Neuronal stem cell (in vitro differentiated cells): ENCODE measurements around the gene THOC1.

Source experiments
- DNase-seq: peaks from one replicate; pipeline ENCODE4 v3.0.0-alpha.2; 2013; ENCODE audit warnings: low spot score
- H2AFZ ChIP-seq: one replicate; pipeline ENCODE4 v1.6.1; 2013; ENCODE audit warnings: mild to moderate bottlenecking, low read length, inconsistent platforms
- H2AK5ac ChIP-seq: 2 replicates; pipeline ENCODE4 v1.6.1; 2013; ENCODE audit warnings: low read depth, mild to moderate bottlenecking, inconsistent platforms, low read length, moderate library complexity, mixed read lengths
- H2BK120ac ChIP-seq: 2 replicates; pipeline ENCODE4 v1.6.1; 2013; ENCODE audit warnings: low read depth, mild to moderate bottlenecking, inconsistent platforms, low read length, moderate library complexity, mixed read lengths
- H2BK12ac ChIP-seq: one replicate; pipeline ENCODE4 v1.6.1; 2013; ENCODE audit warnings: low read length, inconsistent platforms
- H2BK15ac ChIP-seq: 2 replicates; pipeline ENCODE4 v1.6.1; 2013; ENCODE audit warnings: mild to moderate bottlenecking, low read length, inconsistent platforms, mixed read lengths
- H2BK5ac ChIP-seq: one replicate; pipeline ENCODE4 v1.6.1; 2013; ENCODE audit warnings: inconsistent platforms, mild to moderate bottlenecking, low read length, moderate library complexity
- H3K14ac ChIP-seq: one replicate; pipeline ENCODE4 v1.6.1; 2013; ENCODE audit warnings: low read length, inconsistent platforms
- H3K18ac ChIP-seq: 2 replicates; pipeline ENCODE4 v1.6.1; 2013; ENCODE audit warnings: low read length, inconsistent platforms
- H3K23ac ChIP-seq: 2 replicates; pipeline ENCODE4 v1.6.1; 2013; ENCODE audit warnings: low read depth, mild to moderate bottlenecking, mixed read lengths, low read length, inconsistent platforms; ENCODE audit not compliant: poor library complexity
- H3K27ac ChIP-seq: replicated peaks from 3 replicates; pipeline ENCODE4 v1.5.1; 2013; ENCODE audit warnings: low read length, inconsistent platforms
- H3K27me3 ChIP-seq, 3 experiments: 2 replicates each; pipeline ENCODE4 v1.6.1; 2013; ENCODE audit warnings: low read length in 3 of 3, mild to moderate bottlenecking in 2 of 3, inconsistent platforms in 1 of 3, low read depth in 1 of 3, mixed read lengths in 1 of 3, moderate library complexity in 1 of 3; ENCODE audit not compliant: control insufficient read depth in 3 of 3, insufficient read depth in 3 of 3
- H3K36me3 ChIP-seq, 2 donors: replicated peaks in 1 of 2; 2 replicates each; pipeline ENCODE4 v1.6.1; 2013; ENCODE audit warnings: low read length in 2 of 2; ENCODE audit not compliant: control insufficient read depth in 2 of 2, insufficient read depth in 2 of 2
- H3K4ac ChIP-seq: 2 replicates; pipeline ENCODE4 v1.6.1; 2013; ENCODE audit warnings: inconsistent platforms, mild to moderate bottlenecking, low read length, moderate library complexity
- H3K4me1 ChIP-seq, 2 donors: 1 replicate in 1 of 2; 2 replicates in 1 of 2; pipeline ENCODE4 v1.6.1; 2013; ENCODE audit warnings: low read length in 2 of 2, low read depth in 1 of 2; ENCODE audit not compliant: control insufficient read depth in 2 of 2, insufficient read depth in 1 of 2
- H3K4me2 ChIP-seq: one replicate; pipeline ENCODE4 v1.6.1; 2013; ENCODE audit warnings: mild to moderate bottlenecking, low read length, inconsistent platforms; ENCODE audit not compliant: insufficient read depth, poor library complexity, severe bottlenecking
- H3K4me3 ChIP-seq, 2 donors: 2 replicates each; pipeline ENCODE4 v1.5.1; 2013; ENCODE audit warnings: low read length in 2 of 2, mild to moderate bottlenecking in 2 of 2, inconsistent platforms in 1 of 2, moderate library complexity in 1 of 2
- H3K79me1 ChIP-seq: one replicate; pipeline ENCODE4 v1.6.1; 2013; ENCODE audit warnings: low read depth, mild to moderate bottlenecking, inconsistent platforms, low read length, moderate library complexity
- H3K9ac ChIP-seq: one replicate; pipeline ENCODE4 v1.6.1; 2013; ENCODE audit warnings: mild to moderate bottlenecking, low read depth, low read length, inconsistent platforms; ENCODE audit not compliant: poor library complexity
- H3K9me3 ChIP-seq, 2 donors: replicated peaks in 1 of 2; 2 replicates each; pipeline versions ENCODE3 to v1.6.1; 2013; ENCODE audit warnings: low read length in 2 of 2, mild to moderate bottlenecking in 2 of 2, inconsistent platforms in 1 of 2, low read depth in 1 of 2, mixed read lengths in 1 of 2, moderate library complexity in 1 of 2; ENCODE audit not compliant: control insufficient read depth in 2 of 2, insufficient read depth in 1 of 2
- H4K8ac ChIP-seq: one replicate; pipeline ENCODE4 v1.6.1; 2013; ENCODE audit warnings: low read depth, mild to moderate bottlenecking, inconsistent platforms, low read length, moderate library complexity
- H4K91ac ChIP-seq: one replicate; pipeline ENCODE4 v1.6.1; 2013; ENCODE audit warnings: low read length, low read depth, mild to moderate bottlenecking, inconsistent platforms; ENCODE audit not compliant: poor library complexity
- WGBS, 2 donors: extraction: QIAGEN DNeasy Blood & Tissue Kit; methylation state at CpG; one replicate each; pipeline ENCODE4 v1.1.7; 2013; ENCODE audit warnings: missing lambda C conversion rate in 2 of 2, mixed read lengths in 1 of 2; ENCODE audit not compliant: insufficient read length in 2 of 2, insufficient replicate concordance in 1 of 2; ENCODE audit errors: extremely low coverage in 2 of 2; 5-methylcytosine and 5-hydroxymethylcytosine counted together

The THOC1 gene

DNA sequence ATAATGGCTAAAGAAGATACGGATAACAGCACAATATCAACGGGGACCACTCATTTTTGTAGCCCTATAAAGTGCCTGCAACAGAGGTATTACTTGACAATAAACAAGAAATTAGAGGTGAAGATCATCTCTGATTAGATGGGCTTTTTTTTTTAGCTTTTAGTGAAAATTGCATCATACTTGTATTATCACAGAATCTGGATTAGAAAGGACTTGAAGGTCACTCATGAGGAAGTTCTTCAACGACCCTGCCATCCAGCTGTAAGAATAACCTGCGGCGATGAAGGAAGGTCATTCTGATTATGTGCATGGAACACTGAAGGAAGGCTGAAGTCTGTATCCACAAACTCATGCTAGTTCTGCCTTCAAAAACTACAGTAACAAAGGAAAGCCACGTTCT, 40.5 kb downstream of the THOC1 start:
- WGBS, 2 donors = no CpG with 5 or more reads among the region's 6 CpGs
- Histone ChIP-seq H3K4me1 (no peaks in the 10 kb centered on the region), H2BK15ac (no peak overlapping the region), H2AFZ (no peak overlapping the region), H3K4ac (no peak overlapping the region), H2BK5ac (no peak overlapping the region), H4K8ac (no peak overlapping the region), H3K4me3 (no peak overlapping the region), H3K9me3 (no peaks in the 10 kb centered on the region), H3K27ac (no peak overlapping the region), H3K36me3 (peaks cover 10 to 97% of the 10 kb centered on the region in 2 donors), H3K23ac (no peak overlapping the region), H2BK12ac (no peak overlapping the region), H3K4me2 (no peak overlapping the region), H3K9ac (no peak overlapping the region), H2BK120ac (no peak overlapping the region), H2AK5ac (no peak overlapping the region), H3K14ac (no peak overlapping the region), H3K79me1 (no peaks in the 10 kb centered on the region), H3K18ac (no peak overlapping the region), H3K27me3 (no peaks in the 10 kb centered on the region), H4K91ac (no peak overlapping the region)
- no peak for DNase-seq

DNA sequence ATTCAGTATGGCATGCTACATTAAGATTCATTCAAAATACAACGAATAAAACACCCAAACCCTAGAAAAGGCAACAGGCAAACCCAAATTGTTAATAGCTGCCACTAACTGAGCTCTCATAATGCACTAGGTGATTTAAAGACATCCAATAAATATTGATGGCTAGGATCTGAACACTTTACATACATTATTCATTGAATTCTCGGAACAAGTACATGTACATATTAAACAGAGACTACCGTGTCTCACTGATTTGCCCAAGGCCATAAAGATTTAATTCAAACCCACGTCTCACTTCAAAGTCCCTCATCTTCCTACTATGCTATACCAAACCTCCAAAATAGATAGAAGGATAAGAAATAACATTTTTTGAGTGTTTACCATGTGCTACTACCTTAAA, 42.1 kb downstream of the THOC1 start:
- Histone ChIP-seq H2AK5ac (no peak overlapping the region), H3K27me3 (no peaks in the 10 kb centered on the region), H4K8ac (no peak overlapping the region), H3K23ac (no peak overlapping the region), H3K9me3 (no peaks in the 10 kb centered on the region), H3K4me2 (no peak overlapping the region), H3K79me1 (no peaks in the 10 kb centered on the region), H2BK12ac (no peak overlapping the region), H3K27ac (no peak overlapping the region), H3K9ac (no peak overlapping the region), H2BK120ac (no peak overlapping the region), H3K4me3 (no peak overlapping the region), H3K18ac (no peak overlapping the region), H2AFZ (no peak overlapping the region), H3K4ac (no peak overlapping the region), H2BK5ac (no peak overlapping the region), H3K4me1 (no peaks in the 10 kb centered on the region), H3K14ac (no peak overlapping the region), H4K91ac (no peak overlapping the region), H2BK15ac (no peak overlapping the region), H3K36me3 (peaks cover 10 to 96% of the 10 kb centered on the region in 2 donors)
- no peak for DNase-seq
- no CpG with 5 or more reads among the region's 4 CpGs for WGBS, 2 donors

DNA sequence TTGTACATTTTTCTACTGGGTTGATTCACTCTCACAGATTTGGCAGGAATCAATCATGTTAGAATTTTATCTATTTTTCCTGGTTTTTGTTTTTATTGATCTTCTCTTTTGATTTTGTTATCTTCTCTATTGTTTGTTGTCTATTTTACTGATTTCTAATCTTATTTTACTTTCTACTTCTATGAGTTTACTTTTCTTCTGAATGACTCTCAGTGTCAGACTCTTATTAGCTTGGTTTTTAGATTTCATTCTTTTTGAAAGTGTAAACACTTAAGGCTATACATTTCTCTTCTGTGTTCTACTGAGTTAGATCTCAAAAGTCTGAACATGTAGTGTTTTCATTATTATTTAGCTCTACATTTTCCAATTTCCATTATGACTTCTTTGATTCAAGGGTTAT, 47.1 kb downstream of the THOC1 start:
- Histone ChIP-seq H2BK120ac (no peak overlapping the region), H3K27ac (no peak overlapping the region), H3K4me3 (no peak overlapping the region), H3K4ac (no peak overlapping the region), H3K79me1 (no peaks in the 10 kb centered on the region), H3K9ac (no peak overlapping the region), H3K23ac (no peak overlapping the region), H2AFZ (no peak overlapping the region), H3K36me3 (peaks cover 9 to 94% of the 10 kb centered on the region in 2 donors), H2AK5ac (no peak overlapping the region), H3K18ac (no peak overlapping the region), H3K27me3 (no peaks in the 10 kb centered on the region), H2BK12ac (no peak overlapping the region), H3K4me1 (peaks cover 0 to 1% of the 10 kb centered on the region in 2 donors), H2BK5ac (no peak overlapping the region), H3K14ac (no peak overlapping the region), H3K4me2 (no peak overlapping the region), H4K91ac (no peak overlapping the region), H4K8ac (no peak overlapping the region), H3K9me3 (peaks cover 0 to 12% of the 10 kb centered on the region in 2 donors), H2BK15ac (no peak overlapping the region)
- DNase-seq = no peak

DNA sequence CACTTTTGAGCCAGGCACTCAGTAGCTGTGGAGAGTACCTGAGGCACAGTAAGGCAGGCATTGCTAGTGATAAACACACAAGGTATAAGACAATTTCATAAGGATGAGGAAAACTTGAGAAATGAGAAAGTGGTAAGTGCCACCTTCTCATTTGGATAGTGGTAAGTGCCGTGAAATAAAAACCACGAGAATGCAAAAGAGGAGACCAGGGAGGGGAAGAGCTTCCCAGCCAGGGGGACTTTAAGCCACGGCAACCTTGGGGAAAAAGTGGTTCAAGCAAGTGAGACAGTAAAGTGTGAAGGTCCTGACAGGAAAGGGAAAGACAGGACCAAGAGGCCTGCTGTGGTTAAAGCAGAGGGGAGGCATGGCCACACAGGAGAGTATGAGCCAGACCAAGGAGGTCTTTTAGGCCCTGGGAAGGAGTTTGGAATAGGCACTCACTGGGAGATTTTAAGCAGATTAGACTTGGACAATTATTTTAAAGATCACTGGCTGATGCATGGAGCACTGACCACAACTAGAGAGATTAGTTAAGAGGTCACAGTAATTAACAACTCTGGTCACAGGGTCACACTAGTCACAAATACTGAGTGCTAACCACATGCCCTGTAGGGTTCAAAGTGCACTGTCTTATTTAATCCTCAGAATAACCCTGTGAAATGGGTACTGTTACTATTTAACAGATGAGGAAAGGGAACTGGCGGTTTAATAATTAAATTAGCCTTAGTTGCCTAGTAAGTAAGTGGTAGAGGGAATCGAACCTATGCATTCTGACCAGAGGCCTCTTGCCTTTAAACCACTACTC, 50.1 kb downstream of the THOC1 start:
- peaks cover 0 to 12% of the 10 kb centered on the region in 2 donors for H3K9me3 ChIP-seq
- no peak overlapping the region for H3K4me2 ChIP-seq
- no peak overlapping the region for H4K91ac ChIP-seq
- H3K14ac ChIP-seq = no peak overlapping the region
- H3K27me3 ChIP-seq = no peaks in the 10 kb centered on the region
- no peak overlapping the region for H3K4ac ChIP-seq
- no peak overlapping the region for H2BK15ac ChIP-seq
- peaks cover 0 to 1% of the 10 kb centered on the region in 2 donors for H3K4me1 ChIP-seq
- H3K9ac ChIP-seq = no peak overlapping the region
- no peak overlapping the region for H4K8ac ChIP-seq
- DNase-seq = no peak
- H3K36me3 ChIP-seq = peaks cover 15 to 94% of the 10 kb centered on the region in 2 donors
- H3K27ac ChIP-seq = no peak overlapping the region
- no peak overlapping the region for H2BK12ac ChIP-seq
- H3K23ac ChIP-seq = no peak overlapping the region
- no peak overlapping the region for H3K4me3 ChIP-seq
- no peak overlapping the region for H2AK5ac ChIP-seq
- H2BK120ac ChIP-seq = no peak overlapping the region
- no peak overlapping the region for H2BK5ac ChIP-seq
- H2AFZ ChIP-seq = no peak overlapping the region
- no CpG with 5 or more reads among the region's 5 CpGs for WGBS, 2 donors
- no peaks in the 10 kb centered on the region for H3K79me1 ChIP-seq
- no peak overlapping the region for H3K18ac ChIP-seq
